ENCODE results near the gene ANKS1A.

Gene ANKS1A

GRCh38 chr6:35058865-35059522 lies 169.9 kb downstream of the ANKS1A start:
- no peak for FAIRE-seq

- no peak for FAIRE-seq
Observed at GRCh38 chr6:35059596-35060345, 170.7 kb downstream of the ANKS1A start.

GRCh38 chr6:35061102-35061615 lies 172.1 kb downstream of the ANKS1A start:
- FAIRE-seq = no peak

DNA sequence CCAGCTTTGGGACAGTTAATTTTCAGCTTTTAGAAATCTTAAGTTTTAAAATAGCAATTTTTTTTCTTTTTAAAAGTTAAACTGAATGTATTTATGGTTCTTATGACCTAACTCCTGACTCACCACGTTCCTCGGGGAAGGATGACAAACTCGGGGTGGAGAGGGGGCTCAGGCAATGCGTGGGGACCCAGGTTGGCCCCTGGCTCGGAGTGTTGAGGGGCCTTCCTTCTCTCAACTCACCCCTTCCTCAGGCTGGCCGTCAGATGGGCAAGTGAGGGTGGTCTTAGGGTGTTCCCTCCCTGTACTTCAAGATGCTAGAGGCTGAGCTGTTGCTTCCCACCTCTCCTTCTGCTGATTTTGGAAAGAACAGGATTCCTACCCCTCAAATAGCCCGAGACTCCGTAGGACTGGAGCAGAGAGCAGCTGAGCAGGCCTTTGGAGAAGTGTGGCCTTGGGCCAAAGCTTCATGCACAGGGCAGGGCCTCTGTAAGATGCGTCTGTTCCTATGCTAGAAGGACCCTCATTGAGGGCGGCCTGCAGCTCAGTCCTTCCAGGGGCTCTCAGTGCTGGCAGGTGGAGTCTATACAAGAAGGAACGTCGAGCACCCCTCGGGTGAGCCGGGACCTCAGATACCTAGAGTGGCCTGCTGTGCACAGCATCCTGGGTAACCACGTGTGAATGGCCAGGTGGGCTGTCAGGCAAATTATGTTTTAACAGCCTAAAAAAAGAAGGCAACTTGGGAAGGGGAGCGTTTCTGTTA lies 172.8 kb downstream of the ANKS1A start:
- FAIRE-seq = no peak

DNA sequence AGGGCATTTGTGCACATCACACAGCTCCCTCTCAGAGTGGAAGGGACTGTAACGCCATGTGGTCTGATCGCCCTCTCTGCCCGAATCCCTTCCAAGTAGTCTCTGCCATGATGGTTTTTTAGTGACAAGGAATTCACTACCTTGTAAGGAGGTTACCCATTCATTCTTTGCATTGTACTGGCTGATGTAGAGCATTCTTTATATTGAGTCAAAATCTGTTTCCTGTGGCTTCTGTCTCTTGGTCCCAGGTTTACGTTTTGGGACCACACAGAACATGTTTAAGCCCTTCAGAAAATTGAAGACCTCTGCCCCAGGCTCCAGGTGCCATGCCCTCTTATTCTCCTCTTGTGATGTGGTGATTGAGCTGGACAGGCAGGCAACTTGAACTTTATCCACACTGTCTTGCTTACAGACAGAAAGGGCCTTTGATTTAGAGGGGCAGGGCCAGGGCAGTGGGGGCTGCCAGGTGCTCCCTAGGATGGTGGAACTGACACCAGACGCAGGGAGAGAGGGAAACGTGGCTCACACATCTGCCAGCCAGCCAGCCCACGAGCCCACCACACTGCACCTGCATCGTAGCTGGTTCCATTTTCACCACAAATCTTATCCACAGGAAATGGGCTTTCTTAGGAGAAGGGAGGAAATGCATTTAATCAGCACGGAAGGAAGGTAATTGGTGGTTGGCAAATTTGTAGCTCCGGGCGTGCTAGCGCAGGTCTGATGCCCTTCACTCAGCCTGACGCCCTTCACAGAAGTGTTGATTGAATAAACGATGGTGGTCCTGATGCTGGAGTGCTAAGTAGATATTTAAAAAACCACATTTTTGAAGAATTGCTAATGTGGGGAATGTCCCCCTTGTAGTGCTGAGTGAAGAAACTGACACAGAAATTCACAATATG lies 173.9 kb downstream of the ANKS1A start:
- no peak for FAIRE-seq

GRCh38 chr6:35063701-35064280 lies 174.7 kb downstream of the ANKS1A start:
- FAIRE-seq = no peak

- FAIRE-seq = no peak
Observed at GRCh38 chr6:35064290-35064689, 175.2 kb downstream of the ANKS1A start.

GRCh38 chr6:35064757-35065440 lies 175.8 kb downstream of the ANKS1A start:
- no peak for FAIRE-seq

DNA sequence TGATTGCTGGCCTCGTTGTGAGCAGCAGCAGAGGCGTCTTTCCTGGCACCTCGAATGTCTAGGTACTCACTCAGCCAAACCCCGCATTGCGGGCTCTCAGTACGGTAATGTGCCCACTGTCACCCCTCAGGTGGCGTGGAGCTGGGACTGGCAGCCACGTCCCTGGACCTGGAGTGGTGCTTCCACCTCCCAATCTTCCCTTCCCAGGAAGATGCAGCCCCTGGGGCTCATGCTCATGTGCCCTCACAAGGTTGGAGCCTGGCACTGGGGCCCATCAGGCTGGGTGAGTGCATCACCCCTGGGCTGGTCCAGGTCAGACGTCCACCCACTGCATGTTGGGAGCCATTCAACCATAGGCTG lies 176.4 kb downstream of the ANKS1A start:
- no peak for FAIRE-seq

- no peak for FAIRE-seq
Observed at GRCh38 chr6:35065870-35066269, 176.8 kb downstream of the ANKS1A start.

DNA sequence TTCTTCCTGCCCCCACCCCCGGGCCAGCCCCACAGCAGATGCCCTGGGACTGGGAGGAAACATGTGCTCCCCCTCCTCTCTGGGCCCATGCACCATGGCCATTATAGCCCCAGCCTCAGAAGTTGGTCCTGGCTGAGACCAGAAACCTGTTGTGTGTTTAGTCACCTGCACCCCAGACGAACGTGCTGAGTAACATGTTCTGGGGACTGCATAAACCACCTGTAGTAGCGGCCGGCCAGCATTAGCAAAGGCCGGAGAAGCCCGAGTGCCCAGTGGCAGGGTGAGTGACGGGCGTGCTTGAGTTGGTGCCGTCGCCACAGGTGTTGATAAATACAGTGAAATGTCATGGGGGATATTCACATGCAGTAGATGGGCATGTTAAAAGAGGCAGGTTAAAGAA lies 178.2 kb downstream of the ANKS1A start:
- no peak for FAIRE-seq

- no peak for FAIRE-seq
Observed at GRCh38 chr6:35068206-35068605, 179.2 kb downstream of the ANKS1A start.

GRCh38 chr6:35068644-35069043 lies 179.6 kb downstream of the ANKS1A start:
- no peak for FAIRE-seq

DNA sequence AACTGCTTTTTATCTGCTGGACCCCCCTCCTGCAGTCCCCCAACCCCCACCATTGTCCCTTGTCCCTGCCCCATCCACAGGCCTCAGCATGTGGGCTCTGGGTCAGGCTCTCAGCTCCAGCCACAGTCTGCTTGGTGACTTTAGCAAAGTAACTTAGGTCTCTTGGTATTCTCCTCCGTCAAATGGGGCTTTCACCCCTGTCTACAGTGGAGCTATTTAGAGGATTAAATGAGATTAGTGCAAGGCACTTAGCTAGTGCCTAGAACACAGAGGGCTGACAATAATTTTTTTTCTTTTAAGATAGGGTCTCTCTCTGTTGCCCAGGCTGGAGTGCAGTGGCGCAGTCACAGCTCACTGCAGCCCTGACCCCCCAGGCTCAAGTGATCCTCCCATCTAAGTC lies 180.2 kb downstream of the ANKS1A start:
- FAIRE-seq = no peak

- FAIRE-seq = no peak
Observed at GRCh38 chr6:35070111-35070510, 181.1 kb downstream of the ANKS1A start.

GRCh38 chr6:35071347-35071994 lies 182.4 kb downstream of the ANKS1A start:
- FAIRE-seq = no peak

GRCh38 chr6:35072051-35072697 lies 183.1 kb downstream of the ANKS1A start:
- no peak for FAIRE-seq

- no peak for FAIRE-seq
Observed at GRCh38 chr6:35072698-35073055, 183.6 kb downstream of the ANKS1A start.

- no peak for FAIRE-seq
Observed at GRCh38 chr6:35073211-35073610, 184.2 kb downstream of the ANKS1A start.

DNA sequence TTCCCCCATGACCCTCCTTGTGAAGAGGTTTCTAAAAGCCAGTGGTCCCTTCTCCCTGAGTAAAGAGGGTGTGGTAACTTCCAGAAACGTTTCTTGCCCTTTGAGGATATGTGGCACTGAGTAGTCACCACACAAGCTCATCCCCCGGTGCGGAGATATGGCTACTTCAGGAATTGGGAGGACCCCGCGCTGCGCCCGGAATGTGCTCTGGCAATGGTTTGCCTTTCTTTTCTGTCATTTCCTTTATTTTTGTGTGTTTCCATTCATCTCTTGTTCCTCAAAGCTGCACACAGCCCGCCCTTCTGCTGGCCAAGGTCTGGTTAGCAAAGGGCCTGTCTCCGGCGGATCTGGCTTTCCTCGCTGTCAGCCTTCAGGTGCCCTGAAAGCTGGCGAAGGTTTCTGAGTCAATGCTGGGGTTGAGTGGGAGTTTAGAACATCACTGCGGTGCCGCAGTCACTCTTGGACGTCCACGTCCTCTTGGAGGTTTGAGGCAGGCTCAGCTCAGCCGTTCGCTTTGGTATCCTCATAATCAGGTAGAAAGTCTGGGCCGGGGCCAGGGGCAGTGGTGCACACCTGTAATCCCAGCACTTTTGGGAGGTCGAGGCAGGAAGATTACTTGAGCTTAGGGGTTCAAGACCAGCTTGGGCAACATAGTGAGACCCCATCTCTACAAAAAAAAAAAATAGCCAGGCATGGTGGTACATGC lies 184.9 kb downstream of the ANKS1A start:
- FAIRE-seq = no peak
